HepG2 (cell line): Measurements from ENCODE around the gene MSMB. TPM values are rescaled to one million over a fixed set of nuclear protein-coding genes. Genes with fewer than 3 reads are reported as not detected.

ENCODE experiments used
- HDAC2 ChIP-seq: sonication (generic); formaldehyde crosslinking; IDR thresholded peaks from 2 replicates; pipeline ENCODE4 v1.4.0; 2020; ENCODE audit warnings: missing genetic modification reagents
- HHEX ChIP-seq: IDR thresholded peaks from 2 replicates; pipeline ENCODE4 v1.6.1; 2016; ENCODE audit warnings: control low read depth
- HMGA1 ChIP-seq: sonication (generic); formaldehyde crosslinking; conservative IDR thresholded peaks from 2 replicates; pipeline ENCODE4 v1.4.0; 2020; ENCODE audit warnings: missing genetic modification reagents
- HNF4G ChIP-seq, 2 experiments: sonication (generic) in 1 of 2; formaldehyde crosslinking in 1 of 2; IDR thresholded peaks; 2 replicates each; pipeline versions ENCODE4 v1.4.0 to v1.6.1; 2011 to 2020; ENCODE audit warnings: borderline replicate concordance in 2 of 2, low read depth in 2 of 2, mild to moderate bottlenecking in 2 of 2, low read length in 1 of 2, missing genetic modification reagents in 1 of 2, moderate library complexity in 1 of 2
- HNRNPLL ChIP-seq: fragments of 200-400 bp; formaldehyde crosslinking; IDR thresholded peaks from 2 replicates; pipeline ENCODE4 v1.6.1; 2017; ENCODE audit warnings: mild to moderate bottlenecking, low read depth, low read length; ENCODE audit not compliant: poor library complexity, severe bottlenecking
- YEATS4 ChIP-seq: sonication (generic); formaldehyde crosslinking; IDR thresholded peaks from 2 replicates; pipeline ENCODE4 v1.4.0; 2020; ENCODE audit warnings: missing genetic modification reagents, borderline replicate concordance
- polyA plus RNA-seq, 8 experiments: library from polyadenylated mRNA; depleted of rRNA in 3 of 8; stranded (reverse) in 7 of 8; unstranded in 1 of 8; fragments of >200 nt; fragmentation: Illumina TruSeq in 4 of 8; extraction: Trizol in 4 of 8; gene quantifications; 2 replicates each; pipeline versions ENCODE4 v1.2.1 to v1.2.3, GENCODE V29; 2011 to 2016; ENCODE audit warnings: low read depth in 4 of 8, missing spikeins in 1 of 8, mixed read lengths in 1 of 8; ENCODE audit not compliant: insufficient read depth in 1 of 8
- total RNA-seq, 5 experiments: library from RNA; depleted of rRNA; stranded (reverse); fragments of >200 nt; fragmentation: Illumina TruSeq; extraction: Trizol; gene quantifications; 2 replicates each; pipeline ENCODE4 v1.2.3, GENCODE V29; 2016; ENCODE audit warnings: low read depth in 1 of 5
- TF ChIP-seq, protein P1 (sequence below), 2 experiments: IDR thresholded peaks; 2 replicates each; pipeline ENCODE4 v1.6.1; 2011 to 2012; ENCODE audit warnings: low read length in 2 of 2, borderline replicate concordance in 1 of 2, low read depth in 1 of 2, mild to moderate bottlenecking in 1 of 2, moderate library complexity in 1 of 2
- TF ChIP-seq, protein P2 (sequence below): sonication (generic); formaldehyde crosslinking; IDR thresholded peaks from 2 replicates; pipeline ENCODE4 v1.4.0; 2020; ENCODE audit warnings: missing genetic modification reagents, mild to moderate bottlenecking, borderline replicate concordance
- TF ChIP-seq, protein P3 (sequence below): sonication (generic); formaldehyde crosslinking; IDR thresholded peaks from 2 replicates; pipeline ENCODE4 v1.8.0; 2022; ENCODE audit warnings: mild to moderate bottlenecking, missing genetic modification reagents; ENCODE audit not compliant: insufficient replicate concordance
- TF ChIP-seq, protein P4 (sequence below): sonication (generic); formaldehyde crosslinking; IDR thresholded peaks from 2 replicates; pipeline ENCODE4 v1.9.0; 2021; ENCODE audit warnings: missing genetic modification reagents, borderline replicate concordance
- TF ChIP-seq, protein P5 (sequence below): sonication (generic); formaldehyde crosslinking; IDR thresholded peaks from 2 replicates; pipeline ENCODE4 v1.4.0; 2020; ENCODE audit warnings: missing genetic modification reagents, borderline replicate concordance

The MSMB gene
- total and polyA plus RNA-seq, 2 of the 13 experiments (the other 11 are each of a cell fraction or from before 2014, with no cell fraction given), result 0.84 TPM; not detected in 1

DNA sequence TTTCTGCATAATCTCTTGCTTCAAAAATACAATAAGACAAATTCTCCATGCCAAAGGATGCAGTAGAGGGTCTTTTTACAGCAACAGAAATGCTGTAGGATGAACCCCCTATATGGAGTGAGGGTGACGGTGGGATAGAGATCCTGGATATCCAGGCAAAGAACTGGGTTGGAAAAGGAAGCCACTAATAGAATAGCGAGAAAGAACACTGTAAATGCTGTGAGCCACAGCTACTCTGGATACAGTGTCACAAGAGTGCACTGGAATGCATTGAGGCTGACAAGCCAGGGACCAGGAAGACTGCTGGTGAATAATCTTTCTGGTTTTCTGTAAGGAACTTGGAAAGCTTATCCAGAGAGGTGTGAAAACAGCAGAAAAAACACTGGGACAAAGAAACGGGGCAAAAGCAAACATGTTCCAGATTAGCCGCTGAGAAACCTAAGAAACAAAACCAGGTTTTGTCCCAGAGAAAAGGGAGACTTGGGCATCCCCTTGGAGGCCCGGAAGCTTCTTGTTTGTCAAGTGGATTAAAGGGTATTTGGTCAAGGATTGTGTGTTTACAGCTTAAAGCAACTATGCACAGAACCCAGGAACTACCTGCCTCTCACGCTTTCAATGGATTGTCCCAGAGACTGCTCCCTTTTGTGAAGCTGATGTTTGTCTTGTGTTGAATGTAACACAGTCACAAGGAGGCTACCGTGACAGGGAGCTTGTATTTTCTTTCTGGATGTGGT, 6.2 kb upstream of the MSMB start (continued):
- TF ChIP-seq, protein P1, sequence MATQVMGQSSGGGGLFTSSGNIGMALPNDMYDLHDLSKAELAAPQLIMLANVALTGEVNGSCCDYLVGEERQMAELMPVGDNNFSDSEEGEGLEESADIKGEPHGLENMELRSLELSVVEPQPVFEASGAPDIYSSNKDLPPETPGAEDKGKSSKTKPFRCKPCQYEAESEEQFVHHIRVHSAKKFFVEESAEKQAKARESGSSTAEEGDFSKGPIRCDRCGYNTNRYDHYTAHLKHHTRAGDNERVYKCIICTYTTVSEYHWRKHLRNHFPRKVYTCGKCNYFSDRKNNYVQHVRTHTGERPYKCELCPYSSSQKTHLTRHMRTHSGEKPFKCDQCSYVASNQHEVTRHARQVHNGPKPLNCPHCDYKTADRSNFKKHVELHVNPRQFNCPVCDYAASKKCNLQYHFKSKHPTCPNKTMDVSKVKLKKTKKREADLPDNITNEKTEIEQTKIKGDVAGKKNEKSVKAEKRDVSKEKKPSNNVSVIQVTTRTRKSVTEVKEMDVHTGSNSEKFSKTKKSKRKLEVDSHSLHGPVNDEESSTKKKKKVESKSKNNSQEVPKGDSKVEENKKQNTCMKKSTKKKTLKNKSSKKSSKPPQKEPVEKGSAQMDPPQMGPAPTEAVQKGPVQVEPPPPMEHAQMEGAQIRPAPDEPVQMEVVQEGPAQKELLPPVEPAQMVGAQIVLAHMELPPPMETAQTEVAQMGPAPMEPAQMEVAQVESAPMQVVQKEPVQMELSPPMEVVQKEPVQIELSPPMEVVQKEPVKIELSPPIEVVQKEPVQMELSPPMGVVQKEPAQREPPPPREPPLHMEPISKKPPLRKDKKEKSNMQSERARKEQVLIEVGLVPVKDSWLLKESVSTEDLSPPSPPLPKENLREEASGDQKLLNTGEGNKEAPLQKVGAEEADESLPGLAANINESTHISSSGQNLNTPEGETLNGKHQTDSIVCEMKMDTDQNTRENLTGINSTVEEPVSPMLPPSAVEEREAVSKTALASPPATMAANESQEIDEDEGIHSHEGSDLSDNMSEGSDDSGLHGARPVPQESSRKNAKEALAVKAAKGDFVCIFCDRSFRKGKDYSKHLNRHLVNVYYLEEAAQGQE (IDR thresholded peaks at IDR 0.05; ENCODE audit: borderline replicate concordance in 1 of 2, low read depth in 1 of 2, low read length in 2 of 2), result peak in 1 of 2 experiments; percentile 54; a peak in 1 of 4 replicates
- TF ChIP-seq HNRNPLL (no peak), HNF4G (IDR thresholded peaks at IDR 0.05; ENCODE audit: borderline replicate concordance, low read depth, low read length) (peak; percentile 53; the same call in 1 of the 2 replicates), HNF4G (CRISPR knock-in tag; IDR thresholded peaks at IDR 0.05; ENCODE audit: borderline replicate concordance, low read depth) (no peak), HDAC2 (CRISPR knock-in tag) (peak; percentile 99), HMGA1 (CRISPR knock-in tag) (no peak), YEATS4 (CRISPR knock-in tag) (peak; percentile 71), HHEX (CRISPR knock-in tag) (peak; percentile 70)
- TF ChIP-seq, protein P2, sequence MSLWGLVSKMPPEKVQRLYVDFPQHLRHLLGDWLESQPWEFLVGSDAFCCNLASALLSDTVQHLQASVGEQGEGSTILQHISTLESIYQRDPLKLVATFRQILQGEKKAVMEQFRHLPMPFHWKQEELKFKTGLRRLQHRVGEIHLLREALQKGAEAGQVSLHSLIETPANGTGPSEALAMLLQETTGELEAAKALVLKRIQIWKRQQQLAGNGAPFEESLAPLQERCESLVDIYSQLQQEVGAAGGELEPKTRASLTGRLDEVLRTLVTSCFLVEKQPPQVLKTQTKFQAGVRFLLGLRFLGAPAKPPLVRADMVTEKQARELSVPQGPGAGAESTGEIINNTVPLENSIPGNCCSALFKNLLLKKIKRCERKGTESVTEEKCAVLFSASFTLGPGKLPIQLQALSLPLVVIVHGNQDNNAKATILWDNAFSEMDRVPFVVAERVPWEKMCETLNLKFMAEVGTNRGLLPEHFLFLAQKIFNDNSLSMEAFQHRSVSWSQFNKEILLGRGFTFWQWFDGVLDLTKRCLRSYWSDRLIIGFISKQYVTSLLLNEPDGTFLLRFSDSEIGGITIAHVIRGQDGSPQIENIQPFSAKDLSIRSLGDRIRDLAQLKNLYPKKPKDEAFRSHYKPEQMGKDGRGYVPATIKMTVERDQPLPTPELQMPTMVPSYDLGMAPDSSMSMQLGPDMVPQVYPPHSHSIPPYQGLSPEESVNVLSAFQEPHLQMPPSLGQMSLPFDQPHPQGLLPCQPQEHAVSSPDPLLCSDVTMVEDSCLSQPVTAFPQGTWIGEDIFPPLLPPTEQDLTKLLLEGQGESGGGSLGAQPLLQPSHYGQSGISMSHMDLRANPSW (CRISPR knock-in tag), result peak; percentile 44
- TF ChIP-seq, protein P3, sequence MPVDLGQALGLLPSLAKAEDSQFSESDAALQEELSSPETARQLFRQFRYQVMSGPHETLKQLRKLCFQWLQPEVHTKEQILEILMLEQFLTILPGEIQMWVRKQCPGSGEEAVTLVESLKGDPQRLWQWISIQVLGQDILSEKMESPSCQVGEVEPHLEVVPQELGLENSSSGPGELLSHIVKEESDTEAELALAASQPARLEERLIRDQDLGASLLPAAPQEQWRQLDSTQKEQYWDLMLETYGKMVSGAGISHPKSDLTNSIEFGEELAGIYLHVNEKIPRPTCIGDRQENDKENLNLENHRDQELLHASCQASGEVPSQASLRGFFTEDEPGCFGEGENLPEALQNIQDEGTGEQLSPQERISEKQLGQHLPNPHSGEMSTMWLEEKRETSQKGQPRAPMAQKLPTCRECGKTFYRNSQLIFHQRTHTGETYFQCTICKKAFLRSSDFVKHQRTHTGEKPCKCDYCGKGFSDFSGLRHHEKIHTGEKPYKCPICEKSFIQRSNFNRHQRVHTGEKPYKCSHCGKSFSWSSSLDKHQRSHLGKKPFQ (CRISPR knock-in tag), result peak; percentile 93
- TF ChIP-seq, protein P4, sequence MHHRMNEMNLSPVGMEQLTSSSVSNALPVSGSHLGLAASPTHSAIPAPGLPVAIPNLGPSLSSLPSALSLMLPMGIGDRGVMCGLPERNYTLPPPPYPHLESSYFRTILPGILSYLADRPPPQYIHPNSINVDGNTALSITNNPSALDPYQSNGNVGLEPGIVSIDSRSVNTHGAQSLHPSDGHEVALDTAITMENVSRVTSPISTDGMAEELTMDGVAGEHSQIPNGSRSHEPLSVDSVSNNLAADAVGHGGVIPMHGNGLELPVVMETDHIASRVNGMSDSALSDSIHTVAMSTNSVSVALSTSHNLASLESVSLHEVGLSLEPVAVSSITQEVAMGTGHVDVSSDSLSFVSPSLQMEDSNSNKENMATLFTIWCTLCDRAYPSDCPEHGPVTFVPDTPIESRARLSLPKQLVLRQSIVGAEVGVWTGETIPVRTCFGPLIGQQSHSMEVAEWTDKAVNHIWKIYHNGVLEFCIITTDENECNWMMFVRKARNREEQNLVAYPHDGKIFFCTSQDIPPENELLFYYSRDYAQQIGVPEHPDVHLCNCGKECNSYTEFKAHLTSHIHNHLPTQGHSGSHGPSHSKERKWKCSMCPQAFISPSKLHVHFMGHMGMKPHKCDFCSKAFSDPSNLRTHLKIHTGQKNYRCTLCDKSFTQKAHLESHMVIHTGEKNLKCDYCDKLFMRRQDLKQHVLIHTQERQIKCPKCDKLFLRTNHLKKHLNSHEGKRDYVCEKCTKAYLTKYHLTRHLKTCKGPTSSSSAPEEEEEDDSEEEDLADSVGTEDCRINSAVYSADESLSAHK (CRISPR knock-in tag), result no peak
- TF ChIP-seq, protein P5, sequence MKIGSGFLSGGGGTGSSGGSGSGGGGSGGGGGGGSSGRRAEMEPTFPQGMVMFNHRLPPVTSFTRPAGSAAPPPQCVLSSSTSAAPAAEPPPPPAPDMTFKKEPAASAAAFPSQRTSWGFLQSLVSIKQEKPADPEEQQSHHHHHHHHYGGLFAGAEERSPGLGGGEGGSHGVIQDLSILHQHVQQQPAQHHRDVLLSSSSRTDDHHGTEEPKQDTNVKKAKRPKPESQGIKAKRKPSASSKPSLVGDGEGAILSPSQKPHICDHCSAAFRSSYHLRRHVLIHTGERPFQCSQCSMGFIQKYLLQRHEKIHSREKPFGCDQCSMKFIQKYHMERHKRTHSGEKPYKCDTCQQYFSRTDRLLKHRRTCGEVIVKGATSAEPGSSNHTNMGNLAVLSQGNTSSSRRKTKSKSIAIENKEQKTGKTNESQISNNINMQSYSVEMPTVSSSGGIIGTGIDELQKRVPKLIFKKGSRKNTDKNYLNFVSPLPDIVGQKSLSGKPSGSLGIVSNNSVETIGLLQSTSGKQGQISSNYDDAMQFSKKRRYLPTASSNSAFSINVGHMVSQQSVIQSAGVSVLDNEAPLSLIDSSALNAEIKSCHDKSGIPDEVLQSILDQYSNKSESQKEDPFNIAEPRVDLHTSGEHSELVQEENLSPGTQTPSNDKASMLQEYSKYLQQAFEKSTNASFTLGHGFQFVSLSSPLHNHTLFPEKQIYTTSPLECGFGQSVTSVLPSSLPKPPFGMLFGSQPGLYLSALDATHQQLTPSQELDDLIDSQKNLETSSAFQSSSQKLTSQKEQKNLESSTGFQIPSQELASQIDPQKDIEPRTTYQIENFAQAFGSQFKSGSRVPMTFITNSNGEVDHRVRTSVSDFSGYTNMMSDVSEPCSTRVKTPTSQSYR (CRISPR knock-in tag), result peak; percentile 58; the same call in 1 of the 2 replicates
